HG03139 (cell line): Measurements from ENCODE around the gene ZNF525.
"Not testable (repeated sequence)": the region's sequence is repeated elsewhere in the genome, so short reads cannot be mapped to it uniquely, and the experiment has no call there.

Experiments
- ATAC-seq: cut with Tn5 transposase; IDR thresholded peaks from one replicate; pipeline ENCODE4 v1.9.1; 2021; ENCODE audit not compliant: unreplicated experiment

ZNF525 gene

GRCh38 chr19:53365134-53365898 lies at the start of gene ZNF525:
TSS of gene ZNF525 (plus strand) at chr19:53365705. CDS start at chr19:53372282, 6,577 bp downstream.
- ATAC-seq: peak; percentile 94

GRCh38 chr19:53328967-53329366 lies 36.5 kb upstream of the ZNF525 start:
- ATAC-seq: no peak

GRCh38 chr19:53332484-53332883 lies 33.0 kb upstream of the ZNF525 start:
- no peak for ATAC-seq

GRCh38 chr19:53333066-53333462 lies 32.4 kb upstream of the ZNF525 start:
- no peak for ATAC-seq

- ATAC-seq: peak; percentile 98
Observed at GRCh38 chr19:53333463-53334449, 31.7 kb upstream of the ZNF525 start, which contains the start of gene ZNF845. TSS of gene ZNF845 (plus strand) at chr19:53333749. CDS start at chr19:53341308, 7,559 bp downstream.

GRCh38 chr19:53344403-53344802 lies 21.1 kb upstream of the ZNF525 start:
- not testable (repeated sequence) for ATAC-seq

GRCh38 chr19:53355739-53356138 lies 9.8 kb upstream of the ZNF525 start:
- ATAC-seq: no peak

GRCh38 chr19:53357821-53358581 lies 7.5 kb upstream of the ZNF525 start:
- no peak for ATAC-seq

- not testable (repeated sequence) for ATAC-seq
Observed at GRCh38 chr19:53360056-53360455, 5.4 kb upstream of the ZNF525 start.

GRCh38 chr19:53365899-53366493 lies 491 bp downstream of the ZNF525 start:
- ATAC-seq: peak; percentile 7

GRCh38 chr19:53372196-53372595 lies 6.7 kb downstream of the ZNF525 start:
- ATAC-seq: no peak

GRCh38 chr19:53374288-53374687 lies 8.8 kb downstream of the ZNF525 start:
- no peak for ATAC-seq

GRCh38 chr19:53374743-53375142 lies 9.2 kb downstream of the ZNF525 start:
- no peak for ATAC-seq

- no peak for ATAC-seq
Observed at GRCh38 chr19:53381376-53381775, 15.9 kb downstream of the ZNF525 start.

- no peak for ATAC-seq
Observed at GRCh38 chr19:53388168-53388567, 22.7 kb downstream of the ZNF525 start.

GRCh38 chr19:53388904-53389303 lies 23.4 kb downstream of the ZNF525 start:
- no peak for ATAC-seq

GRCh38 chr19:53389571-53389970 lies 24.1 kb downstream of the ZNF525 start:
- ATAC-seq: no peak

GRCh38 chr19:53389978-53390377 lies 24.5 kb downstream of the ZNF525 start:
- no peak for ATAC-seq

- no peak for ATAC-seq
Observed at GRCh38 chr19:53394522-53394973, 29.0 kb downstream of the ZNF525 start.
